Stimulated activated CD4-positive, alpha-beta T cell treated with anti-CD3 and anti-CD28 coated beads, Interleukin-12 subunit alpha, Interleukin-12 subunit beta, amount 100 ng/mL, for 24 hours (primary cell): Measurements from ENCODE around the gene AK8.
"Not testable (repeated sequence)": the region's sequence is repeated elsewhere in the genome, so short reads cannot be mapped to it uniquely, and the experiment has no call there.

ENCODE experiments used
- DNase-seq, 2 experiments: peaks; one replicate each; pipeline ENCODE4 v3.0.0-alpha.2; 2020; ENCODE audit warnings: low read depth in 2 of 2

The AK8 gene

DNA sequence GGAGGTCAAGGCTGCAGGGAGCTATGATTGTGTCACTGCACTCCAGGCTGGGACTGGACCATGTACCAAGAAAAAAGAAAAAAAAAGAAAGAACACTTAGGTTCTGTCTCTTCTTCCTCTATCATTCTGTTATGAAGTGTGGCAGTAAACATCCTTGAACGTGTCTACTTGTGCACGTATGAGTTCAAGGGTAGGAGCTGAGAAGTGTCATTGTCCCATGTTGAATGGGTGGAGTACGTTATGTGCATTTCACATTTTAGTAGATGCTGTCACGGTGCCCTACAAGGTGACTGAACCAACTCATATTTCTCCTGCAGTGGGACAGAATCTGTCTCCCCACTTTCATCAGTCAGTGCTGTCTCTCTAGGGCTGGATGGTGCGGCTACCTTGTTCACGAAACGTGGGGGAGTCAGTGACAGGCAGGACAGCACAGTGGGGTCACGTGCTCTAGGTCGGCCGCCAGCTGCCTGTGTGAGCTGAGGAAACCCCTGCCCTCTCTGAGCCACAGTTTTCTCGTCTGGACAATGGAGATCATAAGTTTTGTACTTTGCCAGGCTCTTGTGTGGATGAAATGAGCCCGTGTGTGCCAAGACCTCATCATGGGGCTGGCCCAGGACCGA lies 160.6 kb downstream of the AK8 start:
- no peak for DNase-seq

- no peak for DNase-seq
Measured at GRCh38 chr9:132716007-132716406, 162.1 kb downstream of the AK8 start.

- no peak for DNase-seq
Measured at GRCh38 chr9:132712753-132713152, 165.3 kb downstream of the AK8 start.

DNA sequence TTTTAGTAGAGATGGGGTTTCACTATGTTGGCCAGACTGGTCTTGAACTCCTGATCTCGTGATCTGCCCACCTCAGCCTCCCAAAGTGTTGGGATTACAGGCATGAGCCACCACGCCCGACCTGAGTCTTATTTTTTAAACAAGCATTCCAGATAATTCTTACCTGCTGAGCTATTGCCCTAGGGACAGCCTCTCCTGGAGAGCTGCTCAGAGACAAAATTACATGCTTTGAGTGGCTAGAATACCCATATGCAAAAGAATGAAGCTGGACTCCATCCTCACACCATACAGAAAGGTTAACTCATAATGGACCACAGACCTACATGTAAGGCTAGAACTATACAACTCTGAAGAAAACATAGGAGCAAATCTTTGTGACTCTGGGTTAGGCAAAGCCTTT lies 166.2 kb downstream of the AK8 start:
- no peak for DNase-seq

DNA sequence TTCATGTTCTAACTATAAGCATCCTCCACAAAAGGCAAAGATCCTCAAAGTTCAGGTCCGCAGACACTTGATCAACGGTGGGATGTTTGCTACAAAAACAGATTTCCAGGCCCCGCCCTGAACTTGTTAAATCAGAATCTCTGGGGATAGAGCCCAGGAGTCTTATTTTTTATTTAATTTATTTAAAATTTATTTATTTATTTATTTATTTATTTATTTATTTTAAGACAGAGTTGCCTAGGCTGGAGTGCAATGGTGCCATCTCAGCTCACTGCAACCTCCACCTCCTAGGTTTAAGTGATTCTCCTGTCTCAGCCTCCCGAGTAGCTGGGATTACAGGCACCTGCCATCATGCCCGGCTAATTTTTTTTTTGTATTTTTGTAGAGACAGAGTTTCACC lies 166.9 kb downstream of the AK8 start:
- DNase-seq, result not testable (repeated sequence)

DNA sequence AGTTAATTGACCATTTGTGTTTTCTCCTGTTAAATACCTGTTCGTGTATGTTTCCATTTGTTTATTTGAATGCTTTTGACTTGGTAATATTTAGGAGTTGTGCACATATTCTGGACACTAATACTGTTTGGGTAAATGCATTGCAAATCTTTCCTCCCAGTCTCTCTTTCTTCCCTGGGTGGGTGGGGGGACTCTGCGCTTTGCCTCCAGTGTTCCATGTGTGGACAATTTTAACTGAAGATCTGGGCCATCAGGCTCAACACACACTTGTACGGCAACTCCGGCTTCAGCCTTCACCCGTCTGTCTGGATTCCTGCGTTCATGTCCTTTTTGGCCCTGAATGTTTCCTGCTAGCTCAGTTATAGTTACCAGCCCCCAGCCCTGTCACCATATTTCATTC lies 167.8 kb downstream of the AK8 start:
- no peak for DNase-seq

GRCh38 chr9:132708769-132709430 lies 169.2 kb downstream of the AK8 start:
- no peak for DNase-seq

DNA sequence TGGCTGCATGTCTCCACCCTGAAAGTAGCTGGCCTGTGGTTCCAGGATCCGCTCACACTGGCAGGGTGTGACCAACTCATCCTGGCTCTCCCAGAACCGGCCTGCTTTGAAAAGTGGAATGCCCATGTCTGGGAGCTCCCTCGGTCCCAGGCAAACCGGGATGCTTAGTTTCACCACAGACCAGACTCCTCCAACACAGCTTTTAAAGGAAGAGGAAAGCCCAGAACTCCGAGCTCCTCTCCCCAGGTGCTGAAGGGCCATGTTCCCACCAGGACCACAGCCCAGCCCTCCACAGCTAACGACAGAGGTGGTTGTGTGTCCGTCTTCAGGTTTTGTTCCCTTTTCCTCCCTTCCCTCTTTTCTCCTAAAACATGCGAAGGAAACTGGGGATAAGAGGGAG lies 169.8 kb downstream of the AK8 start:
- DNase-seq, result no peak

GRCh38 chr9:132703336-132703735 lies 174.7 kb downstream of the AK8 start:
- DNase-seq, result no peak

- DNase-seq, result no peak
Measured at GRCh38 chr9:132702254-132702653, 175.8 kb downstream of the AK8 start.

- no peak for DNase-seq
Measured at GRCh38 chr9:132699956-132700355, 178.1 kb downstream of the AK8 start.

GRCh38 chr9:132698989-132699388 lies 179.1 kb downstream of the AK8 start:
- DNase-seq, result no peak

DNA sequence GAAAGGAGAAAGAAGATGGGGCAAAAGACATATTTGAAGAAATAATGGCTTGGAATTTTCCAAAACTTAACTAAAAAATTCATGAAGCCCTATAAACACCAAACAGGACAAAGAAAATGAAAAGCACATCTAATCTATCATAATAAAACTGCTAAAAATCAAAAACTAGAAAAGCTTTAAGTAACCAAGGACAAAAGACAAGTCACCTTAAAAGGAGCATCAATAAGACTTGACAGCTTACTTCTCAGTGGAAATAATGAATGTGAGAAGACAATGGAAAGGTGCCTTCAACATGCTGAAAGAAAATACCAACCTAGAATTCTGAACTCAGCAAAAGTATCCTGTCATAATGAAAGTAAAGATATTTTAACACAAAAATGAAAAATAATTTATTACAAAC lies 180.9 kb downstream of the AK8 start:
- DNase-seq, result no peak

GRCh38 chr9:132694144-132694543 lies 183.9 kb downstream of the AK8 start:
- DNase-seq, result no peak

GRCh38 chr9:132690696-132691095 lies 187.4 kb downstream of the AK8 start:
- DNase-seq, result no peak

DNA sequence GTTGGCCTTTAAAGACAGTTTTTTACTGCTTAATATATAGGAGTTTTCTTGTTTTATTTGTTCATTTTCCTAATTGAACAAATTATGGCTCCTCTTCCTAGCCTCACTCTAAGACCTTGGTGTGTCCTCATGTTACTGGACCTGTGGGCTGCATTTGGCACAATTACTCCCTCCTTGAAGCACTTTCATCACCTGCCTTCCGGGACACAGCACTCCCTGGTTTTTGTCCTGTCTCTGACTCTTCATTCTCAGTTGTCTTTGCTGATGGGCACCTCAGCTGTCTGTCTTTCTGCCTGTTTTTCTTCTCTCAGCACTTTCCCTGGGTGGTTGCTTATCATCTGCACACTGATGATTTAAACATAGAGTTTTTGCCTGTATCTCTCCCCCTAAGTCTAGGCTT lies 194.2 kb downstream of the AK8 start:
- no peak for DNase-seq

DNA sequence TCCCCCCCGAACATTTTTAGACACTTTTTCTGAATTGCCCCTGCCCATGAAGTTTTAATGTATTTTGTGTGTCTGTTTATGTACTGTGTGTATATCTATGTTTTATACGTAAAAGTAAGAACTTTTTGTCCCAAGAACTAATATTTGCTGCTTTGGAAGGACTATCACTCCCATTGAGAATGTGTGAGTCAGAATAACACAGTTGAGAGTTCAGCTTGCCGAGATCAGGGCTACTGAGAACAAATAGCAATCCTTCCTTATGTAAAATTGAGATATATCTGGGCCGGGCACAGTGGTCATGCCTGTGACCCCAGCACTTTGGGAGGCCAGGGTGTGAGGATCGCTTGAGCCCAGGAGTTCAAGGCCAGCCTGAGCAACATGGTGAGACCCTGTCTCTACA lies 196.5 kb downstream of the AK8 start:
- no peak for DNase-seq

DNA sequence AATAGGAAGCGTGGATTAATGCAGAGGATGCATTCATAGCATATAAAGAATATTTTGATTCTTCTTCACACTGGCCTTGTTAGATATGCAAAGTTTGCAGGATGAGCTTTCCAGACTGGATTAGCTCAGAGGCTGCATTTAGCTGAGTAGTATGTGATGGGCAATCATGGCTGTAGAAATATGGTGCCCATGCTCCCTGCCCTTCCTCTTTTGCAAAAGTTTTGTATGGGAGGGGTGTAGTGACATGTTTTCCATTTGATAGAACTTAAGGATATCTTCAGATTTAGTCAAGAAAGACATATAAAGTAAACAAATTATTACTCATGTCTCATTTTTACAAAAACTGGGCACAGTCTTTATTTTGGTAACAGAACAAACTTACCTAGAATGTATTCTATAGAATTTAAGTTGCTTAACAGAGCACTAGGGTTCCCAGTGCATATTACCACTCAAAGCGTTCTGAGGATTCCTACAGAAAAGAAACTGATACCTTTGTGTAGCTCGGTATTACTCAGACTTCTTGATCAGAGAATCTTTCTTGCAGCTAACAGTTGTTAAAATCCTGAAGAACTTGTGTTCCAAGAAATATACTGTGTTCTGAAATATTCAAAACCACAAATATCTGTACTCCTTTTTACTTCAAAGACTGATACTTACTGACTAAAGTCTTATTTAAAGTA lies 198.0 kb downstream of the AK8 start:
- DNase-seq, result no peak

GRCh38 chr9:132677976-132678375 lies 200.1 kb downstream of the AK8 start:
- DNase-seq, result no peak
